ENCODE measurements around the gene ANKRD13B. TPM values are rescaled to one million over a fixed set of nuclear protein-coding genes. Genes with fewer than 3 reads are reported as not detected.

The ANKRD13B gene
- polyA plus RNA-seq, 2 of the 4 experiments (the other 2 are of a cell fraction) = 4.5 to 17.8 TPM

DNA sequence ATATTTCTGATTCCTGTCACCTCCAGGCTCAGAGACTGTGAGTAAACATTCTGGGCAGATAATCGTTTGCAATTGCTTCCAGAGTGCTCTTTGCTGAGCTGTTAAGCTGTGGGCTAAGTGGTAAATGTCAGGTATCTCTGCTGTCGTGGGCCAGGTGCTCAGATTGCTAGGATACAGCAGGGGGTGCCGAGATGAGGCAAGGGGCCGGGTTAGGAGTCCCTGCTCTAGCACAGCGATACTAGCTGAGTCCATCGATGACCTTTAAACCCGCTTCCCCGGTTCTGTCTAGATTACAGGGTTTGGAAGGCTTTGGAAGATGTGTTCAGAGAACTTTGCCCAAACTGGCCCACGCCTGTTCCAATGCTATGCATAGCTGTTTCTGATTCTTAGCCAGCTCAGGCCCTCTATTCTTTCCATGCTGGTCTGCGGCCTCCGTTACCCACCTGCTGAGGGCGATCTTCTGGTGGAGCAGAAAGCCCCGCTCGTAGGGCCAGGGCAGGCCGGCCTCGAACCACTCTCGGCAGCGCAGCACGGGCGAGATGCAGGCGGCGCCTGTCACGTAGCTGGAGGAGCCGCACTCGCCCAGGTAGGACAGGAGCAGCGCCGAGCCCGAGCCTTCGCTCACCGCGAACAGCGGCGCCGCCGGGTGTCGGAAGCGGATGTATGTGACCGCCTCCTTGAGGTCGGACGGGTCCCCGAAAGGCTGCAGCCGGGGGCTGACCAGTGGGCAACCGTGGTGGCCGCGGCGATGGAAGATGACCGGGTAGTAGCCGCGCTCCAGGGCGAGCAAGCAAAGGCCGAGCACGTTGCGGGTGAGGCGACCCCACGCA, 27.1 kb upstream of the ANKRD13B start:
- H3K4me1 ChIP-seq = peaks cover 20% of the 10 kb centered on the region
- H3K4me3 ChIP-seq = peak overlapping the region; percentile 62
- H3K27ac ChIP-seq = peak overlapping the region; percentile 92 to 94
- ChIA-PET POLR2A (interaction anchor here (0.8 to 4.0 kb wide), 5 partner anchors 9 to 274 kb away, joined by 3 to 21 read pairs (median 4); partner anchors contain the start of genes ANKRD13B and NUFIP2), CTCF (interaction anchor here (0.9 to 24.0 kb wide), 17 partner anchors 11 to 528 kb away, joined by 3 to 474 read pairs (median 7); partner anchors contain the start of genes ANKRD13B and CORO6)
- FAIRE-seq (no peak), DNase-seq (ENCODE audit: low read depth in 1 of 2, low spot score in 1 of 2) (peak; percentile 70 to 79), ATAC-seq (peak; percentile 21 to 60)
- peak; percentile 67; the same call in 1 of the 2 replicates for TF ChIP-seq RNF2 (IDR thresholded peaks at IDR 0.05; ENCODE audit: borderline replicate concordance, low read depth)
- TF ChIP-seq, protein P1, sequence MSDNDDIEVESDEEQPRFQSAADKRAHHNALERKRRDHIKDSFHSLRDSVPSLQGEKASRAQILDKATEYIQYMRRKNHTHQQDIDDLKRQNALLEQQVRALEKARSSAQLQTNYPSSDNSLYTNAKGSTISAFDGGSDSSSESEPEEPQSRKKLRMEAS (IDR thresholded peaks at IDR 0.05) = peak; percentile 71
- TF ChIP-seq EHMT2 (IDR thresholded peaks at IDR 0.05; ENCODE audit: low read depth) = no peak
- TF ChIP-seq, protein P2, sequence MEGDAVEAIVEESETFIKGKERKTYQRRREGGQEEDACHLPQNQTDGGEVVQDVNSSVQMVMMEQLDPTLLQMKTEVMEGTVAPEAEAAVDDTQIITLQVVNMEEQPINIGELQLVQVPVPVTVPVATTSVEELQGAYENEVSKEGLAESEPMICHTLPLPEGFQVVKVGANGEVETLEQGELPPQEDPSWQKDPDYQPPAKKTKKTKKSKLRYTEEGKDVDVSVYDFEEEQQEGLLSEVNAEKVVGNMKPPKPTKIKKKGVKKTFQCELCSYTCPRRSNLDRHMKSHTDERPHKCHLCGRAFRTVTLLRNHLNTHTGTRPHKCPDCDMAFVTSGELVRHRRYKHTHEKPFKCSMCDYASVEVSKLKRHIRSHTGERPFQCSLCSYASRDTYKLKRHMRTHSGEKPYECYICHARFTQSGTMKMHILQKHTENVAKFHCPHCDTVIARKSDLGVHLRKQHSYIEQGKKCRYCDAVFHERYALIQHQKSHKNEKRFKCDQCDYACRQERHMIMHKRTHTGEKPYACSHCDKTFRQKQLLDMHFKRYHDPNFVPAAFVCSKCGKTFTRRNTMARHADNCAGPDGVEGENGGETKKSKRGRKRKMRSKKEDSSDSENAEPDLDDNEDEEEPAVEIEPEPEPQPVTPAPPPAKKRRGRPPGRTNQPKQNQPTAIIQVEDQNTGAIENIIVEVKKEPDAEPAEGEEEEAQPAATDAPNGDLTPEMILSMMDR (IDR thresholded peaks at IDR 0.05) = peak; percentile 46; the same call in 2 of the 3 replicates
- TF ChIP-seq, protein P3, sequence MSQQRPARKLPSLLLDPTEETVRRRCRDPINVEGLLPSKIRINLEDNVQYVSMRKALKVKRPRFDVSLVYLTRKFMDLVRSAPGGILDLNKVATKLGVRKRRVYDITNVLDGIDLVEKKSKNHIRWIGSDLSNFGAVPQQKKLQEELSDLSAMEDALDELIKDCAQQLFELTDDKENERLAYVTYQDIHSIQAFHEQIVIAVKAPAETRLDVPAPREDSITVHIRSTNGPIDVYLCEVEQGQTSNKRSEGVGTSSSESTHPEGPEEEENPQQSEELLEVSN (IDR thresholded peaks at IDR 0.05; ENCODE audit: borderline replicate concordance, low read depth) = peak; percentile 62; the same call in 1 of the 2 replicates
- TF ChIP-seq HDAC2 (IDR thresholded peaks at IDR 0.05) = no peak
- TF ChIP-seq HOXB13 (CRISPR knock-in tag; IDR thresholded peaks at IDR 0.05; ENCODE audit: low read depth) = no peak
- TF ChIP-seq RAD21 (conservative IDR thresholded peaks at IDR 0.05 in 1 of 2, IDR thresholded peaks at IDR 0.05 in 1 of 2) = peak; percentile 27 to 29; a peak in 3 of 5 replicates
- TF ChIP-seq EP300 (IDR thresholded peaks at IDR 0.05) = no peak
- TF ChIP-seq, protein P4, sequence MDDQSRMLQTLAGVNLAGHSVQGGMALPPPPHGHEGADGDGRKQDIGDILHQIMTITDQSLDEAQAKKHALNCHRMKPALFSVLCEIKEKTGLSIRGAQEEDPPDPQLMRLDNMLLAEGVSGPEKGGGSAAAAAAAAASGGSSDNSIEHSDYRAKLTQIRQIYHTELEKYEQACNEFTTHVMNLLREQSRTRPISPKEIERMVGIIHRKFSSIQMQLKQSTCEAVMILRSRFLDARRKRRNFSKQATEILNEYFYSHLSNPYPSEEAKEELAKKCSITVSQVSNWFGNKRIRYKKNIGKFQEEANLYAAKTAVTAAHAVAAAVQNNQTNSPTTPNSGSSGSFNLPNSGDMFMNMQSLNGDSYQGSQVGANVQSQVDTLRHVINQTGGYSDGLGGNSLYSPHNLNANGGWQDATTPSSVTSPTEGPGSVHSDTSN (IDR thresholded peaks at IDR 0.05) = 0 out of 2 replicates have a peak, but pooled peaks have one; percentile 54
- TF ChIP-seq SMC3 (IDR thresholded peaks at IDR 0.05) = peak; percentile 38
- peak; percentile 38 for TF ChIP-seq POLR2A (IDR thresholded peaks at IDR 0.05; ENCODE audit: low read length)
- no peak for TF ChIP-seq ESRRA (IDR thresholded peaks at IDR 0.05; ENCODE audit: borderline replicate concordance, low read length)
- TF ChIP-seq HOXB5 (CRISPR knock-in tag; IDR thresholded peaks at IDR 0.05) = no peak
- no peaks in the 10 kb centered on the region for H3K9me3 ChIP-seq
- H3K4me2 ChIP-seq = peak overlapping the region; percentile 83
- 5% methylated on average over 36 of the region's 55 CpGs for WGBS (ENCODE audit: missing lambda C conversion rate)

DNA sequence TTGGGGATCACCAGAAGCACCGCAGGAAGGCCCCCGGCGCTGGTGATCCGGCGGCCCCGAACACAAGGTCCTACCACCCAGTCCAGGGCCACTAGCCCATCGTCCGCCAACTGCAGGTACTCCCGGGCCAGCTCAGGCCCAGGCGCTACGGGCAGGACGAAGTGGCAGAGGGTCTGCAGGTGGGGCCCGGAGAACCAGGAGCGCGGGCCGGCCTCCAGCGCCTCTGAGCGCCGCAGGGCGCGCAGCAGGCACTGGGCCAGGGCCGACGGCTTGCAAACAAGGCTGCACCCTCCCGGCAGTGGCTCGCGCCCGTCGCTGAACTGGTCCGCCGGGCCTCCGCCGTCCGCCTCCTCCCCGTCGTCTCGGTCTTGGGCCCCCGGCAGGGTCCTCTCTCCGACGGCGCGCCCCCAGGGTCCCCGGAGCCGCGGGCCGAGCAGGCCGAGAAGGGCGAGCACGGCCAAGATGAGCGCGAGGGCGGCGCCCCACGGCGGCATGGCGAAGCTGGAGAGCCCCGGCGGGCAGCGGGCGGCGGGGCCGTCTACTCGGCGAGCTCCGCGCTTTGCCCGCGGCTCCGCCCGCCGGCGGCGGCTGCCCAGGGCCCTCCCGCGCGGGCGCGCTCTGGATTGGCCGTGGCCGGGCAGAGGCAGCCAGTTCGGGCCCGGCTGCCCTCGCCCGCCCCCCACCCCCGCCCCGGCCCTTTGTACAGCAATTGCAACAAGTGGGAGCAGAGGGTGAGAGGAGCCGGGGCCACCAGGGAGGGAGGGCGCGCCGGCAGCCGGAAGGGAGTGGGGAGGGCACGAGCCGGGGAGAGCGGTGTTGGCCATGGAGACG, 26.2 kb upstream of the ANKRD13B start, which contains the start of gene ABHD15:
Gene ABHD15, minus strand, starts transcription at position 565 of the 831 bp plus-strand sequence. Its CDS starts 71 bp downstream, at position 494.
- WGBS (ENCODE audit: missing lambda C conversion rate) = under 1% methylated on average over 34 of the region's 94 CpGs
- FAIRE-seq (no peak), DNase-seq (ENCODE audit: low read depth in 1 of 2, low spot score in 1 of 2) (peak; percentile 75 to 84), ATAC-seq (peak; percentile 45 to 57)
- peak within 1 kb of the TSS; percentile 92 to 94 for H3K27ac ChIP-seq
- H3K4me2 ChIP-seq = peak within 1 kb of the TSS; percentile 83
- ChIA-PET CTCF (interaction anchor here (0.6 to 24.0 kb wide), 24 partner anchors 8 to 453 kb away, joined by 3 to 474 read pairs (median 5); partner anchors contain the start of genes ANKRD13B and CORO6), POLR2A (interaction anchor here (0.6 to 4.0 kb wide), 10 partner anchors 9 to 362 kb away, joined by 3 to 21 read pairs (median 4); partner anchors contain the start of gene ANKRD13B)
- peak within 1 kb of the TSS; percentile 62 for H3K4me3 ChIP-seq
- no peaks in the 10 kb centered on the region for H3K9me3 ChIP-seq
- H3K4me1 ChIP-seq = peaks cover 20% of the 10 kb centered on the region
- TF ChIP-seq JUN (IDR thresholded peaks at IDR 0.05) (peak in 1 of 2 experiments; percentile 65; a peak in 2 of 5 replicates), EHF (CRISPR knock-in tag; IDR thresholded peaks at IDR 0.05) (no peak), RCOR1 (IDR thresholded peaks at IDR 0.05; ENCODE audit: low read depth, low read length) (no peak), MAZ (IDR thresholded peaks at IDR 0.05; ENCODE audit: borderline replicate concordance, low read depth, low read length) (no peak), EP300 (IDR thresholded peaks at IDR 0.05) (no peak), ZNF302 (CRISPR knock-in tag; IDR thresholded peaks at IDR 0.05) (no peak), PHF8 (IDR thresholded peaks at IDR 0.05; ENCODE audit: borderline replicate concordance, low read depth) (no peak; the same call in 1 of the 2 replicates), ZFP36 (IDR thresholded peaks at IDR 0.05; ENCODE audit: borderline replicate concordance, partially characterized antibody) (no peak), EHMT2 (IDR thresholded peaks at IDR 0.05; ENCODE audit: low read depth) (no peak), TP53 (CRISPR knock-in tag; IDR thresholded peaks at IDR 0.05) (no peak), CEBPB (IDR thresholded peaks at IDR 0.05) (no peak), ZC3H11A (IDR thresholded peaks at IDR 0.05) (no peak), MYC (IDR thresholded peaks at IDR 0.05; ENCODE audit: borderline replicate concordance, low read length) (0 out of 2 replicates have a peak, but pooled peaks have one; percentile 5), HOXB5 (CRISPR knock-in tag; IDR thresholded peaks at IDR 0.05) (no peak), HEYL (CRISPR knock-in tag; IDR thresholded peaks at IDR 0.05) (no peak)
- TF ChIP-seq, protein P5, sequence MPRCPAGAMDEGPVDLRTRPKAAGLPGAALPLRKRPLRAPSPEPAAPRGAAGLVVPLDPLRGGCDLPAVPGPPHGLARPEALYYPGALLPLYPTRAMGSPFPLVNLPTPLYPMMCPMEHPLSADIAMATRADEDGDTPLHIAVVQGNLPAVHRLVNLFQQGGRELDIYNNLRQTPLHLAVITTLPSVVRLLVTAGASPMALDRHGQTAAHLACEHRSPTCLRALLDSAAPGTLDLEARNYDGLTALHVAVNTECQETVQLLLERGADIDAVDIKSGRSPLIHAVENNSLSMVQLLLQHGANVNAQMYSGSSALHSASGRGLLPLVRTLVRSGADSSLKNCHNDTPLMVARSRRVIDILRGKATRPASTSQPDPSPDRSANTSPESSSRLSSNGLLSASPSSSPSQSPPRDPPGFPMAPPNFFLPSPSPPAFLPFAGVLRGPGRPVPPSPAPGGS (IDR thresholded peaks at IDR 0.05) = 0 out of 3 replicates have a peak, but pooled peaks have one; percentile 55
- TF ChIP-seq, protein P4 (IDR thresholded peaks at IDR 0.05) = no peak
